Measurements from ENCODE around the gene ABCC8. TPM values are rescaled to one million over a fixed set of nuclear protein-coding genes. Genes with fewer than 3 reads are reported as not detected.

ABCC8 gene
- total RNA-seq, 2 donors from 2014 or later = 0.55 TPM; not detected in 1

DNA sequence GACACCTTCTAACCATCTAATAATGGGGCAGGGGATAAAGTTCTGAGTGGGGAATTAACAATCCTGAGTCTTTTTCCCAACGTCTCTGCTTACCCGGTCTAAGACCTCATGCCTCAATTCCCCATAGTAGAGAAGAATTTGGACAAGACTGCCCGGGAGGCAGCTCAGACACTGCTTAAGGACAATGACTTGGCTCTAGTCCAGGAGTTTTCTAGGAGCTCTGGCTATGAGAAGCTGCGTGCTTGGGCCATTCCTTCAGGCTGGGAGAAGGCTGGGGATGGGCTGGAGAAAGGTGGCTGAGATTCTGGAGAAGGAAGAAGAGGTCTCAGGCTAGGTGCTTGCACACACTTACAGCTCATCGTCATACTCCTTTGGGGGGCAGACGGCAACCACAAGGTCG lies 19.8 kb upstream of the ABCC8 start:
- no peak overlapping the region for H3K27ac Mint-ChIP-seq
- no peak for DNase-seq
- TF ChIP-seq, protein P1, sequence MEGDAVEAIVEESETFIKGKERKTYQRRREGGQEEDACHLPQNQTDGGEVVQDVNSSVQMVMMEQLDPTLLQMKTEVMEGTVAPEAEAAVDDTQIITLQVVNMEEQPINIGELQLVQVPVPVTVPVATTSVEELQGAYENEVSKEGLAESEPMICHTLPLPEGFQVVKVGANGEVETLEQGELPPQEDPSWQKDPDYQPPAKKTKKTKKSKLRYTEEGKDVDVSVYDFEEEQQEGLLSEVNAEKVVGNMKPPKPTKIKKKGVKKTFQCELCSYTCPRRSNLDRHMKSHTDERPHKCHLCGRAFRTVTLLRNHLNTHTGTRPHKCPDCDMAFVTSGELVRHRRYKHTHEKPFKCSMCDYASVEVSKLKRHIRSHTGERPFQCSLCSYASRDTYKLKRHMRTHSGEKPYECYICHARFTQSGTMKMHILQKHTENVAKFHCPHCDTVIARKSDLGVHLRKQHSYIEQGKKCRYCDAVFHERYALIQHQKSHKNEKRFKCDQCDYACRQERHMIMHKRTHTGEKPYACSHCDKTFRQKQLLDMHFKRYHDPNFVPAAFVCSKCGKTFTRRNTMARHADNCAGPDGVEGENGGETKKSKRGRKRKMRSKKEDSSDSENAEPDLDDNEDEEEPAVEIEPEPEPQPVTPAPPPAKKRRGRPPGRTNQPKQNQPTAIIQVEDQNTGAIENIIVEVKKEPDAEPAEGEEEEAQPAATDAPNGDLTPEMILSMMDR (conservative IDR thresholded peaks at IDR 0.05) = no peak
- no peaks in the 10 kb centered on the region for H3K9me3 Mint-ChIP-seq
- no peaks in the 10 kb centered on the region for H3K4me1 Mint-ChIP-seq
- no peaks in the 10 kb centered on the region for H3K9me3 ChIP-seq (ENCODE audit: control insufficient read depth, low read length)
- H3K4me3 ChIP-seq (ENCODE audit: low read length) = no peak overlapping the region
- H3K36me3 ChIP-seq (ENCODE audit: control insufficient read depth, insufficient read depth, low read length) = no peaks in the 10 kb centered on the region
- H3K27ac ChIP-seq (ENCODE audit: low read depth, low read length) = no peak overlapping the region
- no peak overlapping the region for H3K9ac ChIP-seq (ENCODE audit: extremely low read depth, low read length, poor library complexity, severe bottlenecking)
- H3K36me3 Mint-ChIP-seq (ENCODE audit: low read depth) = no peaks in the 10 kb centered on the region
- no peak overlapping the region for H3K4me3 Mint-ChIP-seq
- 93 to 95% methylated on average over 4 to 7 of the region's 7 CpGs for WGBS, 2 experiments (ENCODE audit: insufficient coverage in 1 of 2, insufficient read length in 1 of 2)
- peaks cover 22% of the 10 kb centered on the region for H3K27me3 Mint-ChIP-seq (ENCODE audit: insufficient read depth)
- peaks cover 3% of the 10 kb centered on the region for H3K27me3 ChIP-seq (ENCODE audit: control insufficient read depth, insufficient read depth, low read length, poor library complexity, severe bottlenecking)
- no peaks in the 10 kb centered on the region for H3K4me1 ChIP-seq (ENCODE audit: control insufficient read depth, insufficient read depth, low read length)

DNA sequence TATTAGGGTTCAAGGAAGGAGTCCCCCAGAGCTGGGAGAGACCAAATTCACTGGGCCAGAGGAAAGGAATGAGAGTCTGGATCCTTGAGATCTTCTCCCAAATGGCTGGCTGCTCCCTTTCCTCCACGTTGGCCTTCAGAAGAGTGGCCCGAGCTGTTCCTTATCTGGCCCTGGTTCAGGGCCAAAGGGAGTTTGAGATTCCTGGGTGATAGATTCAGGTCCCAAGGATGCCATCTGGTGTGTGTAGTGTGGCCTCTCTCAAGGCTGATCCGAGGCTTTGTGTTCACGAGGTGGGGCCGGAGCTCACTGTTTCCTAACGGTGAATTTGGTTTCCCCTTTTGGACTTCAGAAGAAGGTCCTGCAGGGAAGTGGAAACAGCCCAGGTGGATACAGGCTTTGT lies 17.4 kb upstream of the ABCC8 start:
- Mint-ChIP-seq H3K27me3 (ENCODE audit: insufficient read depth) (peaks cover 16% of the 10 kb centered on the region), H3K4me1 (no peaks in the 10 kb centered on the region), H3K36me3 (ENCODE audit: low read depth) (no peaks in the 10 kb centered on the region), H3K9me3 (no peaks in the 10 kb centered on the region), H3K27ac (no peak overlapping the region), H3K4me3 (no peak overlapping the region)
- no peak overlapping the region for H3K9ac ChIP-seq (ENCODE audit: extremely low read depth, low read length, poor library complexity, severe bottlenecking)
- no peaks in the 10 kb centered on the region for H3K9me3 ChIP-seq (ENCODE audit: control insufficient read depth, low read length)
- H3K36me3 ChIP-seq (ENCODE audit: control insufficient read depth, insufficient read depth, low read length) = no peaks in the 10 kb centered on the region
- TF ChIP-seq, protein P1 (conservative IDR thresholded peaks at IDR 0.05) = no peak
- no peak overlapping the region for H3K4me3 ChIP-seq (ENCODE audit: low read length)
- H3K27ac ChIP-seq (ENCODE audit: low read depth, low read length) = no peak overlapping the region
- no peaks in the 10 kb centered on the region for H3K4me1 ChIP-seq (ENCODE audit: control insufficient read depth, insufficient read depth, low read length)
- DNase-seq = no peak
- WGBS, 2 experiments (ENCODE audit: insufficient coverage in 1 of 2, insufficient read length in 1 of 2) = 80 to 81% methylated on average over 5 to 6 of the region's 6 CpGs
- peaks cover 9% of the 10 kb centered on the region for H3K27me3 ChIP-seq (ENCODE audit: control insufficient read depth, insufficient read depth, low read length, poor library complexity, severe bottlenecking)

DNA sequence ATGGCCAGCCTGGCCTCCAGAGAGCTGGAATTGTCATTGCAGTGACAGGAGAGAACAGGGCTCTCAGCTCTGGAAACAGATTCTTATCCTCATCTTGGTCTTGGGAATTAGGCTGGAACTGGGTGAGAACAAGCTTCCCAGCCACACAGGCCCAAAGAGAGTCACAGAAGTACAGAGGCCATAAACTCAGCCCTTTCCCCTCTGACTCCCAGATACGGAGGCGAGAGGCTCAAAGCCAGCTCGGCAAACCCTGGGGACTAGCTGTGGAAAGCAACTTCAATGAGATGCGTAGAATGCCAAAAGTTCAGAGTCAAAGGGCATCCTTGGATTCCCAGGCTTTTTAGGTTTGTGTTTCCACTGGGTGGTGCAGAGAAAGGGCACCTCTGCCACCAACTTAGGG lies 14.3 kb upstream of the ABCC8 start:
- Histone ChIP-seq H3K9ac (ENCODE audit: extremely low read depth, low read length, poor library complexity, severe bottlenecking) (no peak overlapping the region), H3K4me1 (ENCODE audit: control insufficient read depth, insufficient read depth, low read length) (no peaks in the 10 kb centered on the region), H3K36me3 (ENCODE audit: control insufficient read depth, insufficient read depth, low read length) (no peaks in the 10 kb centered on the region), H3K4me3 (ENCODE audit: low read length) (no peak overlapping the region), H3K27ac (ENCODE audit: low read depth, low read length) (no peak overlapping the region), H3K9me3 (ENCODE audit: control insufficient read depth, low read length) (no peaks in the 10 kb centered on the region), H3K27me3 (ENCODE audit: control insufficient read depth, insufficient read depth, low read length, poor library complexity, severe bottlenecking) (peaks cover 14% of the 10 kb centered on the region)
- 60 to 82% methylated on average over 3 to 4 of the region's 4 CpGs for WGBS, 2 experiments (ENCODE audit: insufficient coverage in 1 of 2, insufficient read length in 1 of 2)
- TF ChIP-seq, protein P1 (conservative IDR thresholded peaks at IDR 0.05) = no peak
- Mint-ChIP-seq H3K9me3 (no peaks in the 10 kb centered on the region), H3K4me1 (no peaks in the 10 kb centered on the region), H3K27ac (no peak overlapping the region), H3K27me3 (ENCODE audit: insufficient read depth) (peaks cover 23% of the 10 kb centered on the region), H3K36me3 (ENCODE audit: low read depth) (no peaks in the 10 kb centered on the region), H3K4me3 (no peak overlapping the region)
- no peak for DNase-seq
